HL-60/S4 treated with phorbol 12-myristate 13-acetate at 8.2 ng/mL for 4 days and 3 days (cell line): Measurements from ENCODE around the gene C9orf43.
"Not testable (repeated sequence)": the region's sequence is repeated elsewhere in the genome, so short reads cannot be mapped to it uniquely, and the experiment has no call there.

Experiments used
- in situ Hi-C: fragments of 300-500 bp; cut with MboI; formaldehyde crosslinking; loops from 2 replicates; pipeline ENCODE4 v1.15.0; 2022; ENCODE audit warnings: low sequenced_read_pairs

The C9orf43 gene

GRCh38 chr9:113409481-113409880 lies 1.1 kb upstream of the C9orf43 start:
- in situ Hi-C loops: no loop called here

GRCh38 chr9:113409883-113410206 lies 702 bp upstream of the C9orf43 start:
- in situ Hi-C loops: no loop called here

- in situ Hi-C loops: no loop called here
These were observed 5.7 kb downstream of the C9orf43 start for GRCh38 chr9:113416149-113416721.

GRCh38 chr9:113417370-113417769 lies 6.8 kb downstream of the C9orf43 start:
- in situ Hi-C loops: no loop called here

GRCh38 chr9:113421726-113422125 lies 11.2 kb downstream of the C9orf43 start:
- in situ Hi-C loops: no loop called here

GRCh38 chr9:113425072-113425471 lies 14.5 kb downstream of the C9orf43 start:
- in situ Hi-C loops: no loop called here

GRCh38 chr9:113426701-113427100 lies 16.2 kb downstream of the C9orf43 start:
- in situ Hi-C loops: no loop called here

GRCh38 chr9:113427629-113428028 lies 17.1 kb downstream of the C9orf43 start:
- in situ Hi-C loops: no loop called here

- in situ Hi-C loops: no loop called here
These were observed 17.6 kb downstream of the C9orf43 start for GRCh38 chr9:113428062-113428615.

GRCh38 chr9:113431191-113431590 lies 20.6 kb downstream of the C9orf43 start:
- in situ Hi-C loops: no loop called here

GRCh38 chr9:113436728-113437515 lies 26.4 kb downstream of the C9orf43 start:
- in situ Hi-C loops: no loop called here

GRCh38 chr9:113437716-113438115 lies 27.2 kb downstream of the C9orf43 start:
- in situ Hi-C loops: not testable (repeated sequence)

- in situ Hi-C loops: loop anchor here (5.0 kb wide), 1 partner anchor 213 kb away; no protein-coding TSS in a partner anchor
These were observed 34.2 kb downstream of the C9orf43 start for GRCh38 chr9:113444736-113445135.

- in situ Hi-C loops: loop anchor here (5.0 kb wide), 1 partner anchor 211 kb away; no protein-coding TSS in a partner anchor
These were observed 35.8 kb downstream of the C9orf43 start for GRCh38 chr9:113446323-113446740.

GRCh38 chr9:113449376-113449775 lies 38.8 kb downstream of the C9orf43 start:
- in situ Hi-C loops: loop anchor here (5.0 kb wide), 1 partner anchor 208 kb away; no protein-coding TSS in a partner anchor

GRCh38 chr9:113452113-113452605 lies 41.6 kb downstream of the C9orf43 start:
- in situ Hi-C loops: loop anchor here (10.0 kb wide), 1 partner anchor 143 kb away; no protein-coding TSS in a partner anchor

- in situ Hi-C loops: loop anchor here (10.0 kb wide), 1 partner anchor 140 kb away; no protein-coding TSS in a partner anchor
These were observed 44.6 kb downstream of the C9orf43 start for GRCh38 chr9:113454914-113455761.

GRCh38 chr9:113456235-113456634 lies 45.7 kb downstream of the C9orf43 start:
- in situ Hi-C loops: loop anchor here (10.0 kb wide), 1 partner anchor 139 kb away; no protein-coding TSS in a partner anchor

- in situ Hi-C loops: no loop called here
These were observed 50.7 kb downstream of the C9orf43 start for GRCh38 chr9:113461285-113461684.

GRCh38 chr9:113461943-113462342 lies 51.4 kb downstream of the C9orf43 start:
- in situ Hi-C loops: no loop called here

- in situ Hi-C loops: no loop called here
These were observed 52.3 kb downstream of the C9orf43 start for GRCh38 chr9:113462781-113463286.
